ENCODE results near the gene KIAA2012. TPM values are rescaled to one million over a fixed set of nuclear protein-coding genes. Genes with fewer than 3 reads are reported as not detected.
A peak's percentile ranks its signal among the peaks of the same experiment; 100 is the strongest.

The KIAA2012 gene
- total RNA-seq, 1 experiment from 2014 or later: 0.08 TPM

DNA sequence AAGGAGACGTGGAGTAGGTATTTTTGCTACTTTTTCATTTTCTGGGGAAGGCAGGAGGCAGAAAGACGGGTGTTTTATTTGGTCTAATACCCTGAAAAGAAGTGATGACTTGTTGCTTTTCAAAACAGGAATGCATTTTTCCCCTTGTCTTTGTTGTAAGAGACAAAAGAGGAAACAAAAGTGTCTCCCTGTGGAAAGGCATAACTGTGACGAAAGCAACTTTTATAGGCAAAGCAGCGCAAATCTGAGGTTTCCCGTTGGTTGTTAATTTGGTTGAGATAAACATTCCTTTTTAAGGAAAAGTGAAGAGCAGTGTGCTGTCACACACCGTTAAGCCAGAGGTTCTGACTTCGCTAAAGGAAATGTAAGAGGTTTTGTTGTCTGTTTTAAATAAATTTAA is 36.0 kb upstream of the KIAA2012 start:
- no peak for DNase-seq
- H3K4me1 ChIP-seq: peaks cover 7% of the 10 kb centered on the region; the same call in 1 of the 2 replicates

GRCh38 chr2:202038471-202039277 is 34.4 kb upstream of the KIAA2012 start:
- H3K27ac ChIP-seq: no peak overlapping the region
- no peaks in the 10 kb centered on the region for H3K36me3 ChIP-seq
- peaks cover 7% of the 10 kb centered on the region; the same call in 1 of the 2 replicates for H3K4me1 ChIP-seq
- no peak overlapping the region for H3K4me3 ChIP-seq
- no peaks in the 10 kb centered on the region for H3K27me3 ChIP-seq
- no peaks in the 10 kb centered on the region for H3K9me3 ChIP-seq (replicated peaks)
- DNase-seq: no peak

More for the DNA sequence above, 36.0 kb upstream of the KIAA2012 start:
- H3K9me3 ChIP-seq (replicated peaks): no peaks in the 10 kb centered on the region
- no peak overlapping the region for H3K27ac ChIP-seq
- no peaks in the 10 kb centered on the region for H3K27me3 ChIP-seq
- no peak overlapping the region for H3K4me3 ChIP-seq
- no peaks in the 10 kb centered on the region for H3K36me3 ChIP-seq

DNA sequence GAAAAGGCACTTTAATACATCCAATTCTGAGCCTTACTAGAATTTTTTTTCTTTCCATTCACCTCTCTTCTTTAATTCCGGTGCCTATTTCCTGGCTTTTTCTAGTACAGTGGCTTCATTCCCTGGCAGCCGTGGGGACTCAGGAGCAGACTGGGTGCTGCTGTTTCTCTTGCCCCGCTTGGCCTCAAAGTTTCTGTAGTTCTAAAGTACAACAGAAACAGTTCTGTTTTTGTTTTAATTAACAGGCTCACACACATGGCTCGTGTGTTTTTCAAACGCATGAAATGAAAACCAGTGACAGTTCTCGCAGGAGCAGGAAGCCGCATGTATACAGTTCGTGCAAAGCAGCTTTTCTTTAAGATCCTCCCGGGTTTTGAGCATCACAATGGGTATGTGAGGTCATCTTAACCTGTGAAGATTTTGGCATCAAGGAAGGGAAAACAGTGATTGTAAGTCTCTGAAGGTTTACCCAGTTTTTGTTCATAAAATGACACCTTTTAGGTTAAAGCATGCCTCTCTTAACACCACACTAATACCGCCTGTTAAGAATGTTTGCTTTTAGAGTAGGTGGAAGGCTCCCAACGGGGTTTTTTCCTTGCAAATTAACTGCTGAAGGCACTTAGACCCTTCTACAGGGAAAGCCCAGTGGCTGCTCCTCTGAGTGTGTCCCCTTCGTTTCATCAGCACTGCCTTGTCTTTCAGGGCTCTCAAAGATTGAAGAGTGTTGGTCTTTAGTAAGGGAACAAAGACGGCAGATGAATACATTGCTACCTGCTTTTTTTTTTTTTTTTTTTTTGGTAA is 33.6 kb upstream of the KIAA2012 start:
- no peak overlapping the region for H3K27ac ChIP-seq
- H3K4me1 ChIP-seq: peaks cover 7% of the 10 kb centered on the region; the same call in 1 of the 2 replicates
- H3K4me3 ChIP-seq: no peak overlapping the region
- no peak for DNase-seq
- no peaks in the 10 kb centered on the region for H3K27me3 ChIP-seq
- no peaks in the 10 kb centered on the region for H3K36me3 ChIP-seq
- H3K9me3 ChIP-seq (replicated peaks): no peaks in the 10 kb centered on the region

GRCh38 chr2:202040079-202040844 is 32.8 kb upstream of the KIAA2012 start:
- Histone ChIP-seq H3K27ac (no peak overlapping the region), H3K27me3 (no peaks in the 10 kb centered on the region), H3K36me3 (no peaks in the 10 kb centered on the region), H3K4me3 (no peak overlapping the region), H3K4me1 (peaks cover 7% of the 10 kb centered on the region; the same call in 1 of the 2 replicates), H3K9me3 (replicated peaks) (no peaks in the 10 kb centered on the region)
- no peak for DNase-seq

GRCh38 chr2:202042444-202042843 is 30.6 kb upstream of the KIAA2012 start:
- no peaks in the 10 kb centered on the region for H3K27me3 ChIP-seq
- no peaks in the 10 kb centered on the region for H3K9me3 ChIP-seq (replicated peaks)
- no peak overlapping the region for H3K4me3 ChIP-seq
- no peak overlapping the region for H3K27ac ChIP-seq
- no peak for DNase-seq
- H3K4me1 ChIP-seq: peaks cover 7% of the 10 kb centered on the region; the same call in 1 of the 2 replicates
- no peaks in the 10 kb centered on the region for H3K36me3 ChIP-seq

DNA sequence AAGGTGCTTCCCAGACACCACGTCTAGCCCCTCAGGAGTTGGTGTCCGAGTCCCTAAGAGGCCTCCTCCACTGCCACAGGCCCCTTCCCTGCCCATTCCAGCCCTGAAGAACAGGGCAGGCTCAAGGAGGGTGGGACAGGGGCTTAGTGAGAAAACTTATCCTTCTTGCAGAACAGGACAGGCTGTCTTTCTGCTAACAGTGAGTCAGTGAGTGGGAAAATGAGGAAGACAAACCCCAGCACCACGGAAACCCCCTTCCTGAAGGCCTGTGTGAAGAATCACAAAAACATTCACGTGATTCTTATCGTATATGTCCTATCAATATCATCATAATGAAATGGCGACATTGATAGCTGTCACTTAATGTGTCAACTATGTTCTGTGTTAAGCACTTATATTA is 29.6 kb upstream of the KIAA2012 start:
- Histone ChIP-seq H3K4me3 (no peak overlapping the region), H3K36me3 (no peaks in the 10 kb centered on the region), H3K27me3 (no peaks in the 10 kb centered on the region), H3K27ac (no peak overlapping the region), H3K9me3 (replicated peaks) (no peaks in the 10 kb centered on the region), H3K4me1 (peaks cover 7% of the 10 kb centered on the region; the same call in 1 of the 2 replicates)
- no peak for DNase-seq

- Histone ChIP-seq H3K27ac (no peak overlapping the region), H3K9me3 (replicated peaks) (no peaks in the 10 kb centered on the region), H3K4me1 (no peaks in the 10 kb centered on the region), H3K27me3 (no peaks in the 10 kb centered on the region), H3K4me3 (no peak overlapping the region), H3K36me3 (no peaks in the 10 kb centered on the region)
- no peak for DNase-seq
These were observed 28.3 kb upstream of the KIAA2012 start for GRCh38 chr2:202044777-202045176.

GRCh38 chr2:202046572-202046971 is 26.5 kb upstream of the KIAA2012 start:
- peak in 1 of 2 experiments; percentile 32 for DNase-seq
- Histone ChIP-seq H3K9me3 (replicated peaks) (no peaks in the 10 kb centered on the region), H3K27ac (no peak overlapping the region), H3K36me3 (no peaks in the 10 kb centered on the region), H3K4me1 (no peaks in the 10 kb centered on the region), H3K4me3 (no peak overlapping the region), H3K27me3 (no peaks in the 10 kb centered on the region)

GRCh38 chr2:202049092-202049728 is 23.8 kb upstream of the KIAA2012 start:
- H3K4me3 ChIP-seq: no peak overlapping the region
- no peaks in the 10 kb centered on the region for H3K4me1 ChIP-seq
- no peak overlapping the region for H3K27ac ChIP-seq
- H3K9me3 ChIP-seq (replicated peaks): no peaks in the 10 kb centered on the region
- no peak for DNase-seq
- no peaks in the 10 kb centered on the region for H3K27me3 ChIP-seq
- no peaks in the 10 kb centered on the region for H3K36me3 ChIP-seq

DNA sequence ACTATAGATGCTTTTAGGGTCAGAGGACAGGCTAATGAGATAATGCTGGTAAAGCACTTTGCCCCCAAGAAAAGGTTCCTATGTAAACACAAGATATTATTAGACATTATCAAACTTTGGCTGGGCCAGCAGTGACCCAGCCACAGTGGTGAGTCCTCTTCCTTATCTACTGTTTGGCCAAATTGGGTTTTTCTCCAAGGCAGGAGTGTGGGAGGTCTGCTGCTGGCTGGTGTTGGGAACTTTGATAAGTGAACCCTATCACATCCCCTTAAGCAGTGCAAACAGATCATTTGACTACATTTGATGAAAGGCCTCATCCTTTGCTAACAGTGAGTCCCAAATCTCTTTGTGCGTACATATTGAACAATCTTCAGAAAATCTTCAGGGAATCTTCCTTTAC is 23.2 kb upstream of the KIAA2012 start:
- Histone ChIP-seq H3K27ac (no peak overlapping the region), H3K4me3 (no peak overlapping the region), H3K36me3 (no peaks in the 10 kb centered on the region), H3K9me3 (replicated peaks) (no peaks in the 10 kb centered on the region), H3K4me1 (no peaks in the 10 kb centered on the region), H3K27me3 (no peaks in the 10 kb centered on the region)
- DNase-seq: no peak

DNA sequence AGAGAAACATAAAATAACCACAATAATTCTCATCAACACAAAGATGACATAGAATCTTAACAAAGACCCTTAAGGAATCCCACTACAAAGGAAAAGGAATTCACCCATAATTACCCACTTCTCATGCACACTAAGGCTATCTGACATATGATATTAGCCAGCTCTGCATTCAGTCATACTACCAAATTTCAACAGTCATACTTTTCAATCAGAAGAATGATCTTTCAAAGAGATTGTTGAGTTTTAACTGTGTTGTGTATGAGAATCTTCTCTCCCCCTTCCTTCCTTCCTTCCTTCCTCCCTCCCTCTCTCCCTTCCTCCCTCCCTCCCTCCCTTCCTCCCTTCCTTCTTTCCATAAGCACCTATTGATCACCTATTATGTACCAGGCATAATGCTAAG is 22.4 kb upstream of the KIAA2012 start:
- H3K9me3 ChIP-seq (replicated peaks): no peaks in the 10 kb centered on the region
- no peak for DNase-seq
- H3K4me1 ChIP-seq: no peaks in the 10 kb centered on the region

DNA sequence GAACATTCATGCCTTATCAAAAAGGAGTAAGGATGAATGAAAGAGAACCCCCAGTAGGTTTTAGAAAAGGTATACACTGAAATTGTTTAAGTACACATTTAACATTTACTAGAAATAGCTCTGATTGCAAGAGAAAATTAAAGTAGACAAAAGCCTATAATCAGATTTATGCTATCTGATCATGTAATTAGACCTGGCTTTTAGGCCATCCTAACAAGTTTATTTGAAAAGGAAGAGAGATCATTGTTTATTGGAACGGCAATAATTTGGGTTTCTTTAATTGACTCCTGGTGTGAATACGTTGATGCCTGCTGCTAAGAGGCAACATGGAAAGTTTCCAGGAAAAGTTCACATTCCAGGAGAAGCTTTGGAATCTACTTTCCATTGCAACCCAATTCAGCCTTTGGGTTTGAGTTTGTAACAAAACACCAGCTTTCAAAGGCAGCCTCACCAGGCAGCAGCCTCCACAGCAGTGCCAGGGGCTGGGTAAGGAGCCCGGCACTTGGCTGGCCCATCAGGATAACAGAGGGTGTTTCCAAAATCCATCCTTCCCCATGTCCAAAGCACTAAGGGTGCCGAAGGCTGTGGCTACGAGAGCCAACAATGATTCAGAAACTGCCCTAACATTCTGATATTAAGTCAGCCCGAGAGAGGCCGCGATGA is 21.4 kb upstream of the KIAA2012 start:
- DNase-seq: no peak
- Histone ChIP-seq H3K9me3 (replicated peaks) (no peaks in the 10 kb centered on the region), H3K4me3 (no peak overlapping the region), H3K4me1 (no peaks in the 10 kb centered on the region), H3K36me3 (no peaks in the 10 kb centered on the region), H3K27me3 (no peaks in the 10 kb centered on the region), H3K27ac (no peak overlapping the region)

More for the DNA sequence above, 22.4 kb upstream of the KIAA2012 start:
- no peaks in the 10 kb centered on the region for H3K36me3 ChIP-seq
- H3K27ac ChIP-seq: no peak overlapping the region
- H3K4me3 ChIP-seq: no peak overlapping the region
- no peaks in the 10 kb centered on the region for H3K27me3 ChIP-seq

- no peak for DNase-seq
- H3K4me3 ChIP-seq: no peak overlapping the region
- no peaks in the 10 kb centered on the region for H3K9me3 ChIP-seq (replicated peaks)
- no peaks in the 10 kb centered on the region for H3K27me3 ChIP-seq
- H3K36me3 ChIP-seq: no peaks in the 10 kb centered on the region
- H3K4me1 ChIP-seq: no peaks in the 10 kb centered on the region
- H3K27ac ChIP-seq: no peak overlapping the region
These were observed 20.8 kb upstream of the KIAA2012 start for GRCh38 chr2:202052235-202052634.

DNA sequence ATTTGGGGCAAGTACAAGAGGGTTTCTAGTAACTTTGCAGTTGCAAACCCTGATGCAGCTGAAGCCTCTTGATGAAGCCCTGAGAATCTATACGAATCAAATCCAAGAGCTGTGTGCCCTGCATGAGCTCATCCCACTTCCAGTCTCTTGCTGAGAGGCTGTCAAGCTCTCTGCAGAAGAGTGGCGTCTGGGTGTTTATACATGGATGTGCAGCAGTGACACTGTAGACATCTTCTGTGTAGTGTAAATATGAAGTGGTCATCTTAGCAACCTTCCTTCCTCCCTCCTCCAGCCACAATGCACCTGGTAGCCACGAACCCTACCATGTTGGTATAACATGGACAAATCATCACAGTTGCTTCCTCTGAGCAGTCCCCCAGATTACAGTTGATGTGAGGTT is 18.4 kb upstream of the KIAA2012 start:
- no peaks in the 10 kb centered on the region for H3K36me3 ChIP-seq
- no peak overlapping the region for H3K4me3 ChIP-seq
- no peaks in the 10 kb centered on the region for H3K9me3 ChIP-seq (replicated peaks)

More for the DNA sequence above, 18.4 kb upstream of the KIAA2012 start:
- DNase-seq: no peak
- H3K27me3 ChIP-seq: no peaks in the 10 kb centered on the region
- no peaks in the 10 kb centered on the region for H3K4me1 ChIP-seq
- H3K27ac ChIP-seq: no peak overlapping the region
